ENCODE measurements around the gene SLCO2A1.

SLCO2A1 gene

GRCh38 chr3:133881939-133882825, 147.5 kb downstream of the SLCO2A1 start:
- Histone ChIP-seq H3K36me3 (ENCODE audit: control insufficient read depth, insufficient read depth, low read length) (no peaks in the 10 kb centered on the region), H3K27ac (ENCODE audit: low read length) (no peak overlapping the region), H3K4me1 (ENCODE audit: control insufficient read depth, insufficient read depth, low read length) (no peaks in the 10 kb centered on the region), H3K4me3 (ENCODE audit: low read length) (no peak overlapping the region), H3K27me3 (ENCODE audit: control insufficient read depth, insufficient read depth, low read length) (no peaks in the 10 kb centered on the region), H3K9me3 (ENCODE audit: control insufficient read depth, insufficient read depth, low read length) (no peaks in the 10 kb centered on the region)
- WGBS (ENCODE audit: insufficient coverage, insufficient read length), result no CpG with 5 or more reads among the region's 5 CpGs
- no peak for DNase-seq (ENCODE audit: low read depth, low spot score)

- H3K4me1 ChIP-seq (ENCODE audit: control insufficient read depth, insufficient read depth, low read length), result no peaks in the 10 kb centered on the region
- no peak for DNase-seq (ENCODE audit: low read depth, low spot score)
- H3K36me3 ChIP-seq (ENCODE audit: control insufficient read depth, insufficient read depth, low read length), result no peaks in the 10 kb centered on the region
- H3K27ac ChIP-seq (ENCODE audit: low read length), result no peak overlapping the region
- H3K9me3 ChIP-seq (ENCODE audit: control insufficient read depth, insufficient read depth, low read length), result no peaks in the 10 kb centered on the region
- no CpG with 5 or more reads among the region's 1 CpG for WGBS (ENCODE audit: insufficient coverage, insufficient read length)
- H3K4me3 ChIP-seq (ENCODE audit: low read length), result no peak overlapping the region
- H3K27me3 ChIP-seq (ENCODE audit: control insufficient read depth, insufficient read depth, low read length), result no peaks in the 10 kb centered on the region
Observed at GRCh38 chr3:133881492-133881891, 148.2 kb downstream of the SLCO2A1 start.

DNA sequence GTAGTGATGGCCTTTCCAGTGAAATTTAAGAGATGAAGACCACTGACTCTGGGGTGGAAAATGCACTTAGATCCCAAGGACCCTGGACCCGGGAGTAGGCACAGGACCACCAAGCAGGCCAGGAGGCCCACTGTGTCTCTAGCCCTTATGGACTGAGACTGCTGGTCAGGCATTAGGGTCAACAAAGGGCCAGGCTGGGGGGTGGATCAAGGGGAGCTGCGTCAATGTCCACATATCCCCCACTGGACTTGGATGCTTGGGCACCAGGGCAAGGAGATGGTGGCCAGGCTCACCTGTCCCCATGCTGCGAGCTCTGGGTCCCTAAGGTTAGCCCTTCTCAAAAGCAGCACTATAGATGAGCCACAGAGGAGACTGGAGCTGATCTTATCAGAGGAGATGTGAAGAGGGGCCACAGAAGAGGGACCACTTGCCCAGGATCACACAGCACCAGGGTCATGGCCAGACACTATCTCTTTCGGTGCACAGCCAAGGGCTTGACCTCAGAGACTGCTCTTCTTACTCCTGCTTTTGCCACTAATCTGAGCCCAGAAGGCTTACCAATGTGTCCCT, 148.8 kb downstream of the SLCO2A1 start:
- Histone ChIP-seq H3K9me3 (ENCODE audit: control insufficient read depth, insufficient read depth, low read length) (no peaks in the 10 kb centered on the region), H3K4me3 (ENCODE audit: low read length) (no peak overlapping the region), H3K4me1 (ENCODE audit: control insufficient read depth, insufficient read depth, low read length) (no peaks in the 10 kb centered on the region), H3K36me3 (ENCODE audit: control insufficient read depth, insufficient read depth, low read length) (no peaks in the 10 kb centered on the region), H3K27ac (ENCODE audit: low read length) (no peak overlapping the region), H3K27me3 (ENCODE audit: control insufficient read depth, insufficient read depth, low read length) (no peaks in the 10 kb centered on the region)
- DNase-seq (ENCODE audit: low read depth, low spot score), result no peak
- WGBS (ENCODE audit: insufficient coverage, insufficient read length), result no CpG with 5 or more reads among the region's 4 CpGs

- no CpG with 5 or more reads among the region's 5 CpGs for WGBS (ENCODE audit: insufficient coverage, insufficient read length)
Observed at GRCh38 chr3:133880287-133880686, 149.4 kb downstream of the SLCO2A1 start.

DNA sequence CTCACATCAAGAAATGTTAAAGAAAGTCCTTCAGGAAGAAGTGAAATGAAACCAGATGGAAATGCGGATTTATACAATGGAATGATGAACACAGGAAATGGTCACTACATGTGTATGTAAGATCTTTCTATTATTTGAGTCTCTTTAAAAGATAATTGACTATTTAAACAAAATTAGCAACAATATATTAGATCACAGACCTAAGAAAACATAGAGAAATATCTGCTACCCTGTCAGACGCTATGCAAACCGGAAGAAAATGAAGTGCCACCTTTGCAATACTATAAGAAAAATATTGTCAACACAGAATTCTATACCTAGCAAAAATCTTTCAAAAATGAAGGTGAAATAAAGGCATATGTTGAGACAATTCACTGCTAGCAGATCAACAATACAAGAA, 151.2 kb downstream of the SLCO2A1 start:
- Histone ChIP-seq H3K9me3 (ENCODE audit: control insufficient read depth, insufficient read depth, low read length) (no peaks in the 10 kb centered on the region), H3K4me3 (ENCODE audit: low read length) (no peak overlapping the region), H3K36me3 (ENCODE audit: control insufficient read depth, insufficient read depth, low read length) (no peaks in the 10 kb centered on the region), H3K27ac (ENCODE audit: low read length) (no peak overlapping the region), H3K27me3 (ENCODE audit: control insufficient read depth, insufficient read depth, low read length) (no peaks in the 10 kb centered on the region), H3K4me1 (ENCODE audit: control insufficient read depth, insufficient read depth, low read length) (no peaks in the 10 kb centered on the region)
- no peak for DNase-seq (ENCODE audit: low read depth, low spot score)
- no CpG with 5 or more reads among the region's 3 CpGs for WGBS (ENCODE audit: insufficient coverage, insufficient read length)

More at GRCh38 chr3:133880287-133880686, 149.4 kb downstream of the SLCO2A1 start:
- no peak overlapping the region for H3K27ac ChIP-seq (ENCODE audit: low read length)
- DNase-seq (ENCODE audit: low read depth, low spot score), result no peak
- H3K4me1 ChIP-seq (ENCODE audit: control insufficient read depth, insufficient read depth, low read length), result no peaks in the 10 kb centered on the region
- H3K9me3 ChIP-seq (ENCODE audit: control insufficient read depth, insufficient read depth, low read length), result no peaks in the 10 kb centered on the region
- no peaks in the 10 kb centered on the region for H3K27me3 ChIP-seq (ENCODE audit: control insufficient read depth, insufficient read depth, low read length)
- H3K4me3 ChIP-seq (ENCODE audit: low read length), result no peak overlapping the region
- H3K36me3 ChIP-seq (ENCODE audit: control insufficient read depth, insufficient read depth, low read length), result no peaks in the 10 kb centered on the region

All from iPS DF 6.9 (cell line).